Limb (tissue), 2 donors: Measurements from ENCODE around the gene S100A9.
"Not testable (repeated sequence)": the region's sequence is repeated elsewhere in the genome, so short reads cannot be mapped to it uniquely, and the experiment has no call there.

Experiments used
- DNase-seq, 2 donors: peaks; one replicate each; pipeline ENCODE4 v3.0.0-alpha.2; 2016; ENCODE audit errors: extremely low spot score in 2 of 2

S100A9 gene

GRCh38 chr1:153344718-153345025 is 13.0 kb upstream of the S100A9 start:
- no peak for DNase-seq

GRCh38 chr1:153345187-153346076 is 12.2 kb upstream of the S100A9 start:
- no peak for DNase-seq

- DNase-seq = no peak
Observed at GRCh38 chr1:153346077-153346723, 11.5 kb upstream of the S100A9 start.

GRCh38 chr1:153347049-153347448 is 10.6 kb upstream of the S100A9 start:
- DNase-seq = not testable (repeated sequence)

- no peak for DNase-seq
Observed at GRCh38 chr1:153347856-153348255, 9.8 kb upstream of the S100A9 start.

- no peak for DNase-seq
Observed at GRCh38 chr1:153348511-153349362, 8.9 kb upstream of the S100A9 start, which contains the start of gene PGLYRP4. Gene PGLYRP4, minus strand, starts transcription at chr1:153348841. Its CDS starts 909 bp downstream, at chr1:153347932.

GRCh38 chr1:153349363-153350320 is 8.0 kb upstream of the S100A9 start:
- no peak for DNase-seq

- no peak for DNase-seq
Observed at GRCh38 chr1:153350321-153350957, 7.2 kb upstream of the S100A9 start.

- peak; percentile 72 to 85 for DNase-seq
Observed at GRCh38 chr1:153352523-153352922, 5.1 kb upstream of the S100A9 start.

GRCh38 chr1:153353226-153353947 is 4.3 kb upstream of the S100A9 start:
- no peak for DNase-seq

- DNase-seq = no peak
Observed at GRCh38 chr1:153354515-153355193, 3.0 kb upstream of the S100A9 start.

- no peak for DNase-seq
Observed at GRCh38 chr1:153355445-153356071, 2.1 kb upstream of the S100A9 start.

- no peak for DNase-seq
Observed at GRCh38 chr1:153356392-153357075, 1.1 kb upstream of the S100A9 start.

- DNase-seq = no peak
Observed at GRCh38 chr1:153357076-153357852, 390 bp upstream of the S100A9 start.

GRCh38 chr1:153358691-153358975 is 979 bp downstream of the S100A9 start:
- DNase-seq = no peak

- DNase-seq = no peak
Observed at GRCh38 chr1:153359241-153359640, 1.6 kb downstream of the S100A9 start.

GRCh38 chr1:153360190-153360589 is 2.5 kb downstream of the S100A9 start:
- no peak for DNase-seq
